C1 segment of cervical spinal cord (tissue), 14 donors: ENCODE results near the gene LETM1.
"Not testable (repeated sequence)": the region's sequence is repeated elsewhere in the genome, so short reads cannot be mapped to it uniquely, and the experiment has no call there.

Experiments
- DNase-seq, 14 donors: peaks; one replicate each; lab custom pipeline; 2025; lab: John Stamatoyannopoulos, UW

Gene LETM1

GRCh38 chr4:1851575-1852410, 4.2 kb downstream of the LETM1 start:
- DNase-seq: peak in 2 of 14 donors; percentile 18 to 73

- DNase-seq: peak in 1 of 14 donors; percentile 61
Measured at GRCh38 chr4:1851160-1851559, 4.8 kb downstream of the LETM1 start.

- peak in 1 of 14 donors; percentile 9 for DNase-seq
Measured at GRCh38 chr4:1850276-1850675, 5.7 kb downstream of the LETM1 start.

- DNase-seq: no peak
Measured at GRCh38 chr4:1846580-1846979, 9.4 kb downstream of the LETM1 start.

GRCh38 chr4:1844618-1845017, 11.3 kb downstream of the LETM1 start:
- DNase-seq: not testable (repeated sequence)

- DNase-seq: peak in 3 of 14 donors; percentile 13 to 29 (median 15)
Measured at GRCh38 chr4:1843852-1844251, 12.1 kb downstream of the LETM1 start.

- peak in 1 of 14 donors; percentile 72 for DNase-seq
Measured at GRCh38 chr4:1842993-1843448, 12.9 kb downstream of the LETM1 start.

GRCh38 chr4:1842339-1842895, 13.5 kb downstream of the LETM1 start:
- DNase-seq: peak in 1 of 14 donors; percentile 51

- no peak for DNase-seq
Measured at GRCh38 chr4:1841887-1842210, 14.1 kb downstream of the LETM1 start.

GRCh38 chr4:1841201-1841886, 14.6 kb downstream of the LETM1 start:
- DNase-seq: no peak

GRCh38 chr4:1839282-1839681, 16.7 kb downstream of the LETM1 start:
- no peak for DNase-seq

GRCh38 chr4:1837069-1837468, 18.9 kb downstream of the LETM1 start:
- no peak for DNase-seq

GRCh38 chr4:1836650-1837049, 19.3 kb downstream of the LETM1 start:
- no peak for DNase-seq

GRCh38 chr4:1835836-1836235, 20.1 kb downstream of the LETM1 start:
- DNase-seq: not testable (repeated sequence)

GRCh38 chr4:1834047-1834775, 21.7 kb downstream of the LETM1 start:
- DNase-seq: no peak

GRCh38 chr4:1833307-1834046, 22.5 kb downstream of the LETM1 start:
- no peak for DNase-seq

GRCh38 chr4:1832690-1833089, 23.3 kb downstream of the LETM1 start:
- no peak for DNase-seq

GRCh38 chr4:1831331-1831730, 24.6 kb downstream of the LETM1 start:
- no peak for DNase-seq

- DNase-seq: no peak
Measured at GRCh38 chr4:1830642-1831228, 25.2 kb downstream of the LETM1 start.

GRCh38 chr4:1830234-1830633, 25.7 kb downstream of the LETM1 start:
- DNase-seq: no peak
